ENCODE measurements around the gene MED25.

The MED25 gene

DNA sequence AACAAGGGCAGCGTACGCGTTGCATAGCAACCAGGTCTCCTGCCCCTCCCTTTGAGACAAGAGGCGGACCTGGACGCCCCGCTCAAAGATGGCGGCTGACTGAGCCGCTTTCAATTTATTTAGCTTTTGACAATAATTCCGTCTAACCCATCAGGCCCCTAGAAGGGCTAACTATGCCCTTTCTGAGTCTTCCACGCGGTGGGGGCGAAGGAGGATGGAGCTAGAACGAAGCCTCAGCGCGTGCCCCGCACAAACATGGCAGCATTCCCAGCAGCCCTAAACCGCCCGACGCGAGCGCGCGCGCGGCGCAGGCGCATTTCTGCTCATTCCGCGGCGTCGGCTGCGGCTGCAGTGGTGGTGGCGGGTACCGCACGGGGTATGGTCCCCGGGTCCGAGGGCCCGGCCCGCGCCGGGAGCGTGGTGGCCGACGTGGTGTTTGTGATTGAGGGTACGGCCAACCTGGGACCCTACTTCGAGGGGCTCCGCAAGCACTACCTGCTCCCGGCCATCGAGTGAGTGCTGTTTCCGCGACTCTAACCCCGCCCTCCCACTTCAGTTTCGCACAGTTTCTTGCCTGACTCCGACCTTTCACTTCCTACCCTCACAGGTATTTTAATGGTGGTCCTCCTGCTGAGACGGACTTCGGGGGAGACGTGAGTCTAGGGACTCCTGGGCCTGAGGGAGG lies at the start of gene MED25:
TSS of gene MED25 (plus strand) at position 326 of the 685 bp plus-strand sequence. CDS start at position 379, 53 bp downstream.
- no peak for FAIRE-seq

DNA sequence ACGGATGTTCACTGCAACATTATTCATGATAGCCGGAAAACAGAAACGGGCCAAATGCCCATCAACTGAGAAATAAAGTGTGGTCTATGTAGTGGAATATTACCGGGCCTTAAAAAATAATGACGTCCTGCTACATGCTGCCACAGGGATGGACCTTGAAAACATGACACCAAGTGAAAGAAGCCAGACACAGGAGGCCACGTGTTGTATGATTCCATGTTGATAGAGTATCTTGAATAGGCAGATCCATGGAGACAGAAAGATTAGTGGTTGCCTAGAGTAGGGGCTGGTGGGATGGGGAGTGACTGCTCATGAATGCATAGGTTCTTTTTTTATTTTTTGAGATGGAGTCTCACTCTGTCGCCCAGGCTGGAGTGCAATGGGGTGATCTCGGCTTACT lies 47.6 kb upstream of the MED25 start:
- FAIRE-seq, result no peak

DNA sequence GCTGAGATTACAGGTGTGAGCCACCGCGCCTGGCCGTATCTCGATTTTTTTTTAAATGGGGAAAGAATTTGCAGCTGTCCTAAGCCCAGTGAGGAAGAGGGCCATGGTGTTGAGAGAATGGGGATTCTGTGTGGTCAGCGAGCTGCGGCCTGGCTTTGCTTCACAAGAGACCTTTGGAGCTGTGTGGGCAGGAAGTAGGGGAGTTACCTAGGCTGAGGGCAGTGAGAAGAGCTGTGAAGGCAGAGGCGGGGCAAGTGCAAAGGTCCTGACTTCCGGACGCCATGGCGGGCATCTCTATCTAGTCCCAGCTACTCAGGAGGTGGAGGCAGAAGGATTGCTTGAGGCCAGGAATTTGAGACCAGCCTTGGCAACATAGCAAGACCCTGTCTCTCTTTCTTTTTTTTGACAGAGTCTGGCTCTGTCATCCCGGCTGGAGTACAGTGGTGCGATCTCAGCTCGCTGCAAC lies 46.4 kb upstream of the MED25 start:
- no peak for FAIRE-seq

- FAIRE-seq, result no peak
Observed at GRCh38 chr19:49772850-49773432, 45.1 kb upstream of the MED25 start.

- no peak for FAIRE-seq
Observed at GRCh38 chr19:49773663-49774350, 44.3 kb upstream of the MED25 start.

- no peak for FAIRE-seq
Observed at GRCh38 chr19:49774969-49775368, 43.1 kb upstream of the MED25 start.

DNA sequence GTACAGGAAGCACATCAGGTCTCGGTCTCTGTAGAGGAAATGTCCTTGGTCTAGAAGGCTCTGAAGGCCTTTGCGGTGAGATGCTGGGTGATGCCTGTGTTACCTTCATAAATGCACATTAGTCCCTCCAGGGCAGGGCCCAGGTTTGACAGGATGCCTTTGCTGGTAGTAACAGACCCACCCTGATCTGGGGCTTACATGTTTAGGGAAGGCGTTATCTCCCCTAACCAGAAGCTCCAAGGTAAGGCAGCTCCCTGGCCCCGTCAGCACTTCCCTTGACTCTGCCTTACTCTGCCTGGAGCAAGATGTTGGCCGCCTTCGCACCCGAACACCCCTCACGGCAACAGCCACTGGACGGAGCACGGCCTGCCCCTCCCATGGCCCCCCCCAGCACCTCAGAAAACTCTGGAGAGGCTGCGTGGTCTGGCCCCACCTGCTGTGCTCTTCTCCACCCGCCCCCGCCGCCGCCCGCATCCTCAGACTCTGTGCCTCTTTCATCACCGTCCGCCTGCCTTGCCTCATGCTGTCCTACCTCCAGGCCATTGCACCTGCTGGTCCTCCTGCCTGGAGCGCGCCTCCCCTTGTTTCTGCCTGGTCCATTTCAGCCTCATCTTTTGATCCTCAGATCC lies 42.2 kb upstream of the MED25 start:
- no peak for FAIRE-seq

GRCh38 chr19:49776371-49776764 lies 41.7 kb upstream of the MED25 start:
- no peak for FAIRE-seq

GRCh38 chr19:49779731-49780555 lies 38.1 kb upstream of the MED25 start:
- no peak for FAIRE-seq

GRCh38 chr19:49780861-49781260 lies 37.2 kb upstream of the MED25 start:
- FAIRE-seq, result no peak

DNA sequence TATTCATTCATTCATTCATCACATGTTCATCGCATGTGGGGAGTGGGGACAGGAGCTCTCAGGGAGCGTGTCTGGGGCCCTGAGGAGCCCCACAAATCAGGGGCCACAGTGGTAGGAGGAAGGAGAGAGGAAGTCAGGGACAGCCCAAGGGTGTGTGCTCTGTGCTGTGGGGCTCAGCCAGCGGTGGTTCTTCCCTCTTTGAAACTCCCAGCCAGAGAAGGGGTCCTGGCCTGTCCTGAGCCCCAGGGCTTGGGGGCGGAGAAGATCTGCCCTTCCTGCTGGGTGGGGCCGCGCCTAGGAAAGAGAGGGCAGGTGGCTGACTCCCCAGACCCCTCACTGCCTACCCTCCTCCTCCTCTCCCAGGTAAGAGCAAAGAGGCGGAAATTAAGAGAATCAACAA lies 36.7 kb upstream of the MED25 start:
- no peak for FAIRE-seq

DNA sequence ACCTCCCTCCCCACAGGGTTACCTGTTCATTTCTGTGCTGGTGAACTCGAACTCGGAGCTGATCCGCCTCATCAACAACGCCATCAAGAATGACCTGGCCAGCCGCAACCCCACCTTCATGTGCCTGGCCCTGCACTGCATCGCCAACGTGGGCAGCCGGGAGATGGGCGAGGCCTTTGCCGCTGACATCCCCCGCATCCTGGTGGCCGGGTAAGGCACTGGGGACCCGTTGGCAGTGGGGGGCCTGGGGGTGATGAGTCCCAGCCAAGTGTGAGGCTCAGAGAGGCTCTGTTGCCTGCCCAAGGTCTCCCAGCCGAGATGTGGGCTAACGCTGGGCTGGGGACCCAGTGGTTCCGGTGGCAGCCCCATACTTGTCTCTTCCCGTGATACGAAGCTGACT lies 35.6 kb upstream of the MED25 start:
- no peak for FAIRE-seq

DNA sequence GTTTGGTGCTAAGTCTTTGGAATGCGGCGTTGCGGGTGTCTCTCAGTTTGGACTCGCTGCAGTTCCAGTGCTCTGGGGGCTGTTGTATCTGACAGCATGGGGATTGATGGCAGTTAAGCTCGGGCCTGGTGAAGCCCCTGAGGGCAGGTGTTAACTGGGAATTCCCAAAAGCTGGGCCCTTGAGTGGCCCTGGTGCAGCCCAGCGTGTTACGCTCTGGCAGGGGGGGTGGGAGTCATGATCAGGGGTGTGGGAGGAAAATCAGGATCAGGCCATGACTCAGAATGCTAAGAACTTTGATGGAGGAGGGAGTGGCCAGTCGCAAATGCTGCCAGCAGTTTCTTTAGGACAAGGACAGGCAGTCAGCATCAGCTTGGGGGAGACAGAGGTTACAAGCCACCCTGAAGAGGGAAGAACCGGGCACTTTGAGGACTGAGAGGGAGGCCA lies 31.7 kb upstream of the MED25 start:
- FAIRE-seq, result no peak

DNA sequence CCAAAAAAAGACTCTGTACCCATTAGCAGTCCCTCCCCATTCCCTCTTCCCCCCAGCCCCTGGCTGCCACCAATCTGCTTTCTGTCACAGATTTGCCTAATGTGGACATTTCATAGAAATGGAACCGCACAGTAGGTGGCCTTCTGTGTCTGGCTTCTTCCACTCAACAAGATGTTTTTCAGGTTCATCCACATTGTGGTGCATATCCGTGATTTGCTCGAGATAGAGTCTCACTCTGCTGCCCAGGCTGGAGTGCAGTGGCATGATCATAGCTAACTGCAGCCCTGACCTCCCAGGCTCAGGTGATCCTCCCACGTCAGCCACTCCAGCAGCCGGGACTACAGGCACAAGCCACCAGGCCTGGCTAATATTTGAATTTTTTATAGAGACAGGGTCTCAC lies 30.3 kb upstream of the MED25 start:
- no peak for FAIRE-seq

DNA sequence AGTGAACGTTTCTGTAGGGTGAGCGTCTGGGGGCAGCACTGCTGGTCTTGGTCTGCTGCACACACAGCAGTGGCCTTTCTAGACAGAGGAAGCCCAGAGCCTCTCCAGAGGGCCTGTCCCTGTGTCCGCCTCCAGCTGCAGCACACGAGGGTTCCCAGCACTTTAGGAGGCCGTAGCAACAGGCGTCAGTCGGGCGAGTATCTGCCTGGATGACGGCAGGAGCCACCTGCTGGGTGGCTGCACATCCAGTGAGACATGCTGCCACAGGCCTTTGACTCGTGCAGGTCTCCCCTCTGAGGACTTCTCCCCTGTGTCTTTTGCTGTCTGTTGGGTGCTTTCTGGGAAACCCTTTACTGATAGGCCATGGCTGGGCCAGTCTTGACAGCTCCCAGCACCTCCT lies 29.2 kb upstream of the MED25 start:
- no peak for FAIRE-seq

GRCh38 chr19:49790866-49791265 lies 27.2 kb upstream of the MED25 start:
- no peak for FAIRE-seq

- no peak for FAIRE-seq
Observed at GRCh38 chr19:49791776-49792445, 26.2 kb upstream of the MED25 start.

DNA sequence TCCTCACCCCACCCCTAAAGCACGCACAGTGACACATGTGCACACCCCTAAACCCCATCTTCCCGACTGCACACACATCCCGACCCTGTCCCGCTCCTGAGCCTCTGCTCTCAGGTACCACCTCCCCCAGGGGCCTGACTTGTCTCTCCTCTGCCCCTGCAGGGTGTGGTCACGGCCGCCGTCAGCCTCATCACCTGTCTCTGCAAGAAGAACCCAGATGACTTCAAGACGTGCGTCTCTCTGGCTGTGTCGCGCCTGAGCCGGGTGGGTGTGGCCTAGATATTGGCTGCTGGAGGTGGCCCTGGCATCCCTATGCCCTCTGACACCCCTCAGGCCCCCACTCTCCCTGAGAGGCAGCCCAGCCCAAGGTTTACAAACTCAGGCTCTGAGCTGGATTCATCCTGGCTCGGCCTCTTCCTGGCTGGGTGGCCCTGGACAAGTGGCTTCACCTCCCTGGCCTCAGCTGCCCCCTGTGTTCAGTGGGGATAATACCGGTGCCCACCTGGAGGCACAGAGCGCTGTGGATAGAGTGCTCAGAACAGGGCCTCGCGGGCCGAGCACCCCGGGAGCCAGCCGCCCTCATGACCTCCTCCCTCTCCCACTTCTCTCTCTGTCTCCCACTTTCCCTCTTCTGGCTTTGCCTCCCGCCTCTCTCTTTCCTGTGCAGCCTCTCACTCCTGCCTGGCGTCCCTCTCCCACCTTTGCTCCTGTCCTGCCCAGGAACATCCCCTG lies 25.1 kb upstream of the MED25 start:
- no peak for FAIRE-seq

DNA sequence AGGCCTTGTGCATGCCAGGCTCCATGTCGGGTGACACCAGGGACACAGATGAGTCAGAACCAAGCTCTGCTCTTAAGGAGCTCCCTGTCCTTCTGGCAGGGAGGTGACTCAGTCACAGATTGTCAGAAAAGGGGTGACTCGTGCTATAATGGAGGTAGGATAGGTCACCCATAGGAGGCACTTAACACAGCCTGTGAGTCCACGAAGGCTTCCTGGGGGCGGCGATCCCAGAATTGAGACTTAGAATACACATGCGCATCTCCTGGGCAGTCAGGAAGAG lies 24.6 kb upstream of the MED25 start:
- no peak for FAIRE-seq

- FAIRE-seq, result no peak
Observed at GRCh38 chr19:49795615-49796014, 22.5 kb upstream of the MED25 start.

GRCh38 chr19:49798574-49798973 lies 19.5 kb upstream of the MED25 start:
- FAIRE-seq, result no peak

Measured in colon (tissue), 2 donors.